Measurements from ENCODE around the gene FBLN1.

Gene FBLN1

DNA sequence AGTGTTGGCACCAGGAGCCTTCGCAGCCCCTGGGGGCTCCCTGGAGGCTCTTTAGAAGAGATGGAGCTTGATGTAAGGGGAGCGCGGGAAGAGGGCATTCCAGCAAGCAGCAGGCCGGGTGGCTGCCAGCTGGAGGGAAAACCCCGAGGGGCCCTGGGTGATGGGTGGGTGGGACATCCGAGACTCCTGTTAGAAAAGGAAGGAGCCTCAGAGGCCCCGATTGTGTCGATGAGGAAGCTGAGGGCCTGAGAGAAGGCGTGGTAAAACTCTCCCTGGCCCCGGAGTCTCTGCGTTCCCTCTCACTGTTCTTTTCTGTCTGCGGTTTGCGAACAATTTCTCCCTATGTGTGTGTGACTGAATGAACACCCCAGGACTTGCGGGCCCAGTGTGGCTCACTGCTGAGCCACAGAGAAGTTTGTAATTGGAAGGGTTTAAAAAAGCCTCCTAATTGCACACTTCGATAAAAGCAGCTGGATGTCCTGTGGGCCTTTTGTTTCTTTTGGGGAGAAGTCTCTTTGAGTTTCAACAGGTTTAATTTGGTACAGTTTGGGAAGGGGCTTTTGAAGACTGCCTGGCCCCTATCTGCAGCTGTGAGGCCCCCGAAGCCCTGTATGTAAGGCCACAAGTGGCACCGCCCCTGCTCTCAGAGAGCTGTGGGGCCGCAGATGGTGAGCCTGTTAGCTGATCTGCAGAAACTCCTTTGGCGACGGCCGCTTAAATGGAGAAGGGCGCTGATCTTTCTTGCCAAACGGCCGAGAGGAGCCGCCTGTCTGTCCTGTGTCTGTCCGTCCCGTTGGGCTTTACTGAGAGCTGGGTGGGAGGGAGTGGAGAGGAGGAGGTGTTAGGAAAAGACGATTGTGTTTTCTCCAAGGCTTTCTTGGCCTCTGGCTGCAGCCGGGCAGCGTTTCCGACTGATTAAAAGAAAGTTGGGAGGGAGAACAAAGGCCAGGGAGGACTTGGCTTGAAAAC lies 2.0 kb downstream of the FBLN1 start:
- Histone ChIP-seq H3K27ac (ENCODE audit: extremely low read depth, low read depth, low read length) (no peak overlapping the region), H3K4me1 (ENCODE audit: control insufficient read depth, insufficient read depth, low read length) (peaks cover 9% of the 10 kb centered on the region), H3K4me3 (ENCODE audit: low read depth, low read length) (no peak overlapping the region), H3K9me3 (ENCODE audit: control insufficient read depth, insufficient read depth, low read depth, low read length) (no peaks in the 10 kb centered on the region), H3K36me3 (ENCODE audit: control insufficient read depth in 2 of 2, insufficient read depth in 1 of 2, low read length in 2 of 2) (peaks cover 0 to 11% of the 10 kb centered on the region in 2 experiments; a peak in 1 of 3 replicates)
- CTCF ChIA-PET: interaction anchor here (0.6 to 1.1 kb wide), 3 partner anchors 14 to 768 kb away, joined by 3 to 5 read pairs (median 4); no protein-coding TSS in a partner anchor
- POLR2A ChIA-PET: interaction anchor here (0.7 kb wide), 1 partner anchor 792 kb away, joined by 3 read pairs; the partner anchor contains the start of gene GTSE1
- TF ChIP-seq ZNF174 (tag by site-specific recombination; IDR thresholded peaks at IDR 0.05): no peak
- no peak for TF ChIP-seq ZNF404 (tag by site-specific recombination; IDR thresholded peaks at IDR 0.05)
- no peak for TF ChIP-seq ZBTB48 (tag by site-specific recombination; IDR thresholded peaks at IDR 0.05)
- TF ChIP-seq GLIS2 (tag by site-specific recombination; IDR thresholded peaks at IDR 0.05): 0 out of 2 replicates have a peak, but pooled peaks have one; percentile 10
- TF ChIP-seq, protein P1, sequence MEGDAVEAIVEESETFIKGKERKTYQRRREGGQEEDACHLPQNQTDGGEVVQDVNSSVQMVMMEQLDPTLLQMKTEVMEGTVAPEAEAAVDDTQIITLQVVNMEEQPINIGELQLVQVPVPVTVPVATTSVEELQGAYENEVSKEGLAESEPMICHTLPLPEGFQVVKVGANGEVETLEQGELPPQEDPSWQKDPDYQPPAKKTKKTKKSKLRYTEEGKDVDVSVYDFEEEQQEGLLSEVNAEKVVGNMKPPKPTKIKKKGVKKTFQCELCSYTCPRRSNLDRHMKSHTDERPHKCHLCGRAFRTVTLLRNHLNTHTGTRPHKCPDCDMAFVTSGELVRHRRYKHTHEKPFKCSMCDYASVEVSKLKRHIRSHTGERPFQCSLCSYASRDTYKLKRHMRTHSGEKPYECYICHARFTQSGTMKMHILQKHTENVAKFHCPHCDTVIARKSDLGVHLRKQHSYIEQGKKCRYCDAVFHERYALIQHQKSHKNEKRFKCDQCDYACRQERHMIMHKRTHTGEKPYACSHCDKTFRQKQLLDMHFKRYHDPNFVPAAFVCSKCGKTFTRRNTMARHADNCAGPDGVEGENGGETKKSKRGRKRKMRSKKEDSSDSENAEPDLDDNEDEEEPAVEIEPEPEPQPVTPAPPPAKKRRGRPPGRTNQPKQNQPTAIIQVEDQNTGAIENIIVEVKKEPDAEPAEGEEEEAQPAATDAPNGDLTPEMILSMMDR (tag by site-specific recombination; IDR thresholded peaks at IDR 0.05): no peak
- no peak for TF ChIP-seq ZNF433 (tag by site-specific recombination; IDR thresholded peaks at IDR 0.05; ENCODE audit: low read depth)
- TF ChIP-seq ZNF239 (tag by site-specific recombination; IDR thresholded peaks at IDR 0.05): no peak
- no peak for TF ChIP-seq ZNF16 (tag by site-specific recombination; IDR thresholded peaks at IDR 0.05; ENCODE audit: low read depth)
- TF ChIP-seq, protein P2, sequence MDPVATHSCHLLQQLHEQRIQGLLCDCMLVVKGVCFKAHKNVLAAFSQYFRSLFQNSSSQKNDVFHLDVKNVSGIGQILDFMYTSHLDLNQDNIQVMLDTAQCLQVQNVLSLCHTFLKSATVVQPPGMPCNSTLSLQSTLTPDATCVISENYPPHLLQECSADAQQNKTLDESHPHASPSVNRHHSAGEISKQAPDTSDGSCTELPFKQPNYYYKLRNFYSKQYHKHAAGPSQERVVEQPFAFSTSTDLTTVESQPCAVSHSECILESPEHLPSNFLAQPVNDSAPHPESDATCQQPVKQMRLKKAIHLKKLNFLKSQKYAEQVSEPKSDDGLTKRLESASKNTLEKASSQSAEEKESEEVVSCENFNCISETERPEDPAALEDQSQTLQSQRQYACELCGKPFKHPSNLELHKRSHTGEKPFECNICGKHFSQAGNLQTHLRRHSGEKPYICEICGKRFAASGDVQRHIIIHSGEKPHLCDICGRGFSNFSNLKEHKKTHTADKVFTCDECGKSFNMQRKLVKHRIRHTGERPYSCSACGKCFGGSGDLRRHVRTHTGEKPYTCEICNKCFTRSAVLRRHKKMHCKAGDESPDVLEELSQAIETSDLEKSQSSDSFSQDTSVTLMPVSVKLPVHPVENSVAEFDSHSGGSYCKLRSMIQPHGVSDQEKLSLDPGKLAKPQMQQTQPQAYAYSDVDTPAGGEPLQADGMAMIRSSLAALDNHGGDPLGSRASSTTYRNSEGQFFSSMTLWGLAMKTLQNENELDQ (tag by site-specific recombination; IDR thresholded peaks at IDR 0.05; ENCODE audit: low read depth): no peak
- TF ChIP-seq ZNF571 (tag by site-specific recombination; IDR thresholded peaks at IDR 0.05): no peak
- TF ChIP-seq, protein P3, sequence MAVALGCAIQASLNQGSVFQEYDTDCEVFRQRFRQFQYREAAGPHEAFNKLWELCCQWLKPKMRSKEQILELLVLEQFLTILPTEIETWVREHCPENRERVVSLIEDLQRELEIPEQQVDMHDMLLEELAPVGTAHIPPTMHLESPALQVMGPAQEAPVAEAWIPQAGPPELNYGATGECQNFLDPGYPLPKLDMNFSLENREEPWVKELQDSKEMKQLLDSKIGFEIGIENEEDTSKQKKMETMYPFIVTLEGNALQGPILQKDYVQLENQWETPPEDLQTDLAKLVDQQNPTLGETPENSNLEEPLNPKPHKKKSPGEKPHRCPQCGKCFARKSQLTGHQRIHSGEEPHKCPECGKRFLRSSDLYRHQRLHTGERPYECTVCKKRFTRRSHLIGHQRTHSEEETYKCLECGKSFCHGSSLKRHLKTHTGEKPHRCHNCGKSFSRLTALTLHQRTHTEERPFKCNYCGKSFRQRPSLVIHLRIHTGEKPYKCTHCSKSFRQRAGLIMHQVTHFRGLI (tag by site-specific recombination; IDR thresholded peaks at IDR 0.05): peak; percentile 62; the same call in 1 of the 2 replicates
- TF ChIP-seq ZNF23 (tag by site-specific recombination; IDR thresholded peaks at IDR 0.05; ENCODE audit: borderline replicate concordance): no peak
- TF ChIP-seq KLF16 (tag by site-specific recombination; IDR thresholded peaks at IDR 0.05): no peak
- TF ChIP-seq, protein P4, sequence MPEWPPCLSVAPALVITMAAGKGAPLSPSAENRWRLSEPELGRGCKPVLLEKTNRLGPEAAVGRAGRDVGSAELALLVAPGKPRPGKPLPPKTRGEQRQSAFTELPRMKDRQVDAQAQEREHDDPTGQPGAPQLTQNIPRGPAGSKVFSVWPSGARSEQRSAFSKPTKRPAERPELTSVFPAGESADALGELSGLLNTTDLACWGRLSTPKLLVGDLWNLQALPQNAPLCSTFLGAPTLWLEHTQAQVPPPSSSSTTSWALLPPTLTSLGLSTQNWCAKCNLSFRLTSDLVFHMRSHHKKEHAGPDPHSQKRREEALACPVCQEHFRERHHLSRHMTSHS (tag by site-specific recombination; IDR thresholded peaks at IDR 0.05): no peak
- no peak for TF ChIP-seq ZNF629 (tag by site-specific recombination; IDR thresholded peaks at IDR 0.05)
- peak; percentile 46 for TF ChIP-seq ZIC2 (tag by site-specific recombination; IDR thresholded peaks at IDR 0.05)
- no peak for TF ChIP-seq ZNF2 (tag by site-specific recombination; IDR thresholded peaks at IDR 0.05)
- TF ChIP-seq ZNF776 (tag by site-specific recombination; IDR thresholded peaks at IDR 0.05; ENCODE audit: borderline replicate concordance): no peak
- no peak for TF ChIP-seq TRIM28 (IDR thresholded peaks at IDR 0.05; ENCODE audit: borderline replicate concordance, low read length)
- no peak for TF ChIP-seq ZNF155 (tag by site-specific recombination; IDR thresholded peaks at IDR 0.05)
- TF ChIP-seq IKZF3 (tag by site-specific recombination; IDR thresholded peaks at IDR 0.05): no peak
- no peak for TF ChIP-seq SALL2 (tag by site-specific recombination; IDR thresholded peaks at IDR 0.05; ENCODE audit: borderline replicate concordance)
- no peak for TF ChIP-seq SETDB1 (IDR thresholded peaks at IDR 0.05; ENCODE audit: insufficient read length, low read length)
- no peak for TF ChIP-seq ZNF10 (tag by site-specific recombination; IDR thresholded peaks at IDR 0.05)
- no peak for TF ChIP-seq ZNF341 (tag by site-specific recombination; IDR thresholded peaks at IDR 0.05; ENCODE audit: low read depth)
- no peak for TF ChIP-seq ZNF785 (tag by site-specific recombination; IDR thresholded peaks at IDR 0.05)
- TF ChIP-seq SCRT2 (tag by site-specific recombination; IDR thresholded peaks at IDR 0.05): peak; percentile 52

Measured in HEK293 (cell line).